Lung (tissue), 12 donors: ENCODE results near the gene TLR1. TPM values are rescaled to one million over a fixed set of nuclear protein-coding genes. Genes with fewer than 3 reads are reported as not detected.

Source experiments
- ATAC-seq: fragments of 200-7000 bp; cut with Tn5 transposase; one replicate; pipeline ENCODE4 v1.9.1; 2020; ENCODE audit warnings: moderate number of reproducible peaks; ENCODE audit not compliant: insufficient read depth, low FRiP score
- DNase-seq, 3 donors: peaks; one replicate each; pipeline ENCODE4 v3.0.0-alpha.2; 2013 to 2017
- H3K27ac ChIP-seq, 2 donors: one replicate each; pipeline ENCODE4 v1.5.1; 2013; ENCODE audit warnings: mild to moderate bottlenecking in 2 of 2, moderate library complexity in 2 of 2, control low read depth in 1 of 2, inconsistent platforms in 1 of 2, low read depth in 1 of 2, low read length in 1 of 2
- H3K27me3 ChIP-seq, 3 donors: one replicate each; pipeline ENCODE4 v1.5.1; 2013; ENCODE audit warnings: low read length in 2 of 3; ENCODE audit not compliant: control insufficient read depth in 3 of 3, insufficient read depth in 3 of 3
- H3K36me3 ChIP-seq, 4 donors: one replicate each; pipeline ENCODE4 v1.5.1; 2013; ENCODE audit warnings: low read length in 4 of 4, mild to moderate bottlenecking in 1 of 4, moderate library complexity in 1 of 4; ENCODE audit not compliant: control insufficient read depth in 4 of 4, insufficient read depth in 4 of 4
- H3K4me1 ChIP-seq, 5 donors: one replicate each; pipeline ENCODE4 v1.5.1; 2013; ENCODE audit warnings: low read length in 5 of 5, mild to moderate bottlenecking in 2 of 5, moderate library complexity in 1 of 5; ENCODE audit not compliant: control insufficient read depth in 5 of 5, insufficient read depth in 5 of 5
- H3K4me3 ChIP-seq: one replicate; pipeline ENCODE4 v1.5.1; 2013; ENCODE audit warnings: mild to moderate bottlenecking, control low read depth, moderate library complexity
- H3K9ac ChIP-seq, 2 donors: one replicate each; pipeline ENCODE4 v1.5.1; 2013; ENCODE audit warnings: low read length in 2 of 2, control low read depth in 1 of 2; ENCODE audit not compliant: insufficient read depth in 1 of 2
- H3K9me3 ChIP-seq, 4 donors: one replicate each; pipeline ENCODE4 v1.5.1; 2013; ENCODE audit warnings: low read length in 3 of 4, mild to moderate bottlenecking in 1 of 4, moderate library complexity in 1 of 4; ENCODE audit not compliant: control insufficient read depth in 4 of 4, insufficient read depth in 3 of 4
- WGBS, 2 donors: extraction: QIAGEN DNeasy Blood & Tissue Kit; methylation state at CpG; one replicate each; pipeline ENCODE4 v1.1.7; 2013; 5-methylcytosine and 5-hydroxymethylcytosine counted together
- polyA plus RNA-seq, 2 donors: library from polyadenylated mRNA; stranded (reverse); fragments of 200-250 nt; gene quantifications; one replicate each; pipeline ENCODE4 v1.2.1, GENCODE V29; 2013
- total RNA-seq, 2 donors: library from RNA; depleted of rRNA in 1 of 2; stranded (reverse); fragments of >200 nt in 1 of 2; gene quantifications; one replicate each; pipeline ENCODE4 v1.2.1, GENCODE V29; 2014 to 2021
- TF ChIP-seq, protein P1 (sequence below): IDR thresholded peaks from 2 replicates; pipeline ENCODE4 v1.5.1; 2012; ENCODE audit warnings: mild to moderate bottlenecking; ENCODE audit errors: control extremely low read depth, extremely low read depth
- donor health status: control.
- donor health status: control.
- donor health status: Bipolar disorder and iron deficiency.
- donor health status: healthy.
- donor health status: DM: yes; HTN: yes; CAD: no.

TLR1 gene
- total and polyA plus RNA-seq, 4 donors, result 2.4 to 31.4 (median 25.3) TPM

DNA sequence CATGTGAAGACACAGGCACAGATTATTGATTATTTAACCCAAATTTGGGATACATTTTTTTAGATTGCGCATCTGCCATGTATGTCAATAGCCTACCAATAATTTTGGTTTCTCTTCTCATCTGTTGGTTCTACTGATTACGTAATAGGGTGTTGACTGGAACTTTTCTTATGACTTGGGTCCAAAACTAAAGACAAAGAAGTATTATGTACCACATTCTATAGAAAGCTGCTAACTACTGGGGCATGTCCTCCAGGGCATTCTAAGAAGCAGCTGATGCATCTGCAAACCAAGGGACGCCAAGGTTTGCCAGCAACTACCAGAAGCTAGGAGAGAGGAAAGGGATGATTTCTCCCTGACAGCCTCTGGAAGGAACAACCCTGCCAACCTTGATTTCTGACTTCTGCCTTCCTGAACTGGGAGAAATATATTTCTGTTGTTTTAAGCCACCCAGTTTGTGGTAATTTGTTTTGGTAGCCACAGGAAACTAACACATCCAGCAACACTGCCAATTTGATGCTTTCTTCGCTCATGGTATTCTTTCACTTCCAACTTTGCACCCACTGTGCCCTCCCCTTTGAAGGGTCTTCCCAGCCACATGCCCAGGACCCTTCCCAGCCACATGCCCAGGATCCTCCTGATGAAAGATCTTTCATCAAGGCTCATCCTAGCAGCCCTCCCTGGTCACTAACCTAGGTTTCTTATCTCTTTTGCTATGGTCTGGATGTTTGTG lies 15.9 kb upstream of the TLR1 start:
- no peaks in the 10 kb centered on the region for H3K4me1 ChIP-seq
- H3K36me3 ChIP-seq, result no peaks in the 10 kb centered on the region
- H3K27me3 ChIP-seq, result no peaks in the 10 kb centered on the region
- no peak for DNase-seq
- no peak overlapping the region for H3K9ac ChIP-seq
- H3K9me3 ChIP-seq, result peaks cover 0 to 3% (median under 1%) of the 10 kb centered on the region in 4 donors
- WGBS, 2 donors, result 86 to 94% methylated on average over 4 of the region's 4 CpGs
- H3K4me3 ChIP-seq, result no peak overlapping the region
- ATAC-seq, result no peak
- H3K27ac ChIP-seq, result no peak overlapping the region
- TF ChIP-seq, protein P1, sequence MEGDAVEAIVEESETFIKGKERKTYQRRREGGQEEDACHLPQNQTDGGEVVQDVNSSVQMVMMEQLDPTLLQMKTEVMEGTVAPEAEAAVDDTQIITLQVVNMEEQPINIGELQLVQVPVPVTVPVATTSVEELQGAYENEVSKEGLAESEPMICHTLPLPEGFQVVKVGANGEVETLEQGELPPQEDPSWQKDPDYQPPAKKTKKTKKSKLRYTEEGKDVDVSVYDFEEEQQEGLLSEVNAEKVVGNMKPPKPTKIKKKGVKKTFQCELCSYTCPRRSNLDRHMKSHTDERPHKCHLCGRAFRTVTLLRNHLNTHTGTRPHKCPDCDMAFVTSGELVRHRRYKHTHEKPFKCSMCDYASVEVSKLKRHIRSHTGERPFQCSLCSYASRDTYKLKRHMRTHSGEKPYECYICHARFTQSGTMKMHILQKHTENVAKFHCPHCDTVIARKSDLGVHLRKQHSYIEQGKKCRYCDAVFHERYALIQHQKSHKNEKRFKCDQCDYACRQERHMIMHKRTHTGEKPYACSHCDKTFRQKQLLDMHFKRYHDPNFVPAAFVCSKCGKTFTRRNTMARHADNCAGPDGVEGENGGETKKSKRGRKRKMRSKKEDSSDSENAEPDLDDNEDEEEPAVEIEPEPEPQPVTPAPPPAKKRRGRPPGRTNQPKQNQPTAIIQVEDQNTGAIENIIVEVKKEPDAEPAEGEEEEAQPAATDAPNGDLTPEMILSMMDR, result no peak

DNA sequence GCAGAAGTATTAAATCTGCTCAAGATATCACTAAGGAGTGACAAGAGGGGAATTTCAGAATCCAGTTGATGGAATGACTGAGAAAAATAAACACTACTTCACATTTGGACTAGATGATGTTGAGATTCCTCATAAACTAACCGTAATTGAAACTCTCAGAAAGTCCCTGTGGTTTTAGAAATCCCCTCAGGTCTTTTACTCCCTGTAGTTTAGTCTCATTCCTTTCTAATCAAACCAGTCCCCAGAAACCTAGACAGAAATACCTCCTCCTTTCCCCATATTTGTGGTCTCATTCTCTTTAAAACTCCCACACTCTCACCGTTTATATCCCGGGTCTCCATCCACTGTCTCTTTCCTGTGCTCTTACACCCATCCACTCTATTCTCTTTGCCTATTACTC lies 15.0 kb upstream of the TLR1 start:
- no peak overlapping the region for H3K4me3 ChIP-seq
- H3K27me3 ChIP-seq, result no peaks in the 10 kb centered on the region
- no peaks in the 10 kb centered on the region for H3K36me3 ChIP-seq
- H3K9me3 ChIP-seq, result peaks cover 0 to 4% (median 2%) of the 10 kb centered on the region in 4 donors
- H3K4me1 ChIP-seq, result no peaks in the 10 kb centered on the region
- TF ChIP-seq, protein P1, result no peak
- no peak for DNase-seq
- H3K9ac ChIP-seq, result no peak overlapping the region
- H3K27ac ChIP-seq, result no peak overlapping the region
- no peak for ATAC-seq
- 56 to 80% methylated on average over 3 of the region's 3 CpGs for WGBS, 2 donors

DNA sequence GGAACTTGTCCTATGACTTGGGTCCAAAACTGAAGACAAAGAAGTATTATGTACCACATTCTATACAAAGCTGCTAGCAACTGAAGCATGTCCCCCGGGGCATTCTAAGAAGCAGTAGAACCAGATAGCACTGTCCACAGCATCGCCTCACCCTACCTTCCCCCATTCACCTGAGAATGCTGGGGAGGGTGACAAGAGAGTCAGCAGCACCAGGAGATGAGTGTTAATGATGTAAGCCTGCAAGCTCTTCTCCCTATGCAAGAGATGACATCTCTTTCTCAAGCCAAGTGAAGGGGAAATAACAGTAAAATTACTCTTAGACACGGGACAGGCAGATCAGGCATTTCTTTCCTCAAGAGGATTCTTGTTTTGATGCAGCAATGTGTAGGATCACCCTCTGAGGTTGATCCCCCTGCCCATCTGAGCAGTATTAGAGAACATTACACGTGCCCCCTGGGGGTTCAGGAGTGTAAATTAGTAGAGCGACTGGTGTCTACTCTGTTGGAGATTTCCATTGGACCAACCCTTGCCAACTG lies 13.9 kb upstream of the TLR1 start:
- H3K27me3 ChIP-seq, result no peaks in the 10 kb centered on the region
- DNase-seq (no peak), ATAC-seq (no peak)
- H3K27ac ChIP-seq, result no peak overlapping the region
- WGBS, 2 donors, result 79 to 81% methylated on average over 5 of the region's 5 CpGs
- H3K9ac ChIP-seq, result no peak overlapping the region
- H3K4me3 ChIP-seq, result no peak overlapping the region
- peaks cover 0 to 4% (median 3%) of the 10 kb centered on the region in 4 donors for H3K9me3 ChIP-seq
- TF ChIP-seq, protein P1, result no peak
- no peaks in the 10 kb centered on the region for H3K4me1 ChIP-seq
- H3K36me3 ChIP-seq, result no peaks in the 10 kb centered on the region
